Neural cell (in vitro differentiated cells): ENCODE results near the gene RASGRP1. TPM values are rescaled to one million over a fixed set of nuclear protein-coding genes. Genes with fewer than 3 reads are reported as not detected.

Experiments
- H2AFZ ChIP-seq: fragments of 200-600, 300-800 bp; sonication (generic), shearing (Covaris generic); 2 replicates; pipeline ENCODE4 v1.6.0; 2014; ENCODE audit warnings: low read depth, mild to moderate bottlenecking, antibody characterized with exemption, low read length, moderate library complexity
- H3F3A ChIP-seq: fragments of 200-600 bp; shearing (Covaris generic); 2 replicates; pipeline ENCODE4 v1.6.1; 2016; ENCODE audit warnings: mild to moderate bottlenecking, moderate library complexity, mixed read lengths, antibody characterized with exemption, low read length; ENCODE audit not compliant: insufficient read depth, poor library complexity, severe bottlenecking
- H3K27ac ChIP-seq: fragments of 200-600, 300-800 bp; sonication (generic), shearing (Covaris generic); 2 replicates; pipeline ENCODE4 v1.5.1; 2014; ENCODE audit warnings: mild to moderate bottlenecking, low read length, moderate library complexity
- H3K27me3 ChIP-seq: fragments of 300-800, 200-600 bp; sonication (generic), shearing (Covaris generic); 2 replicates; pipeline ENCODE4 v1.6.0; 2014; ENCODE audit warnings: mild to moderate bottlenecking, low read depth, low read length, moderate library complexity; ENCODE audit not compliant: insufficient read depth
- H3K36me3 ChIP-seq: fragments of 300-800, 200-600 bp; sonication (generic), shearing (Covaris generic); 2 replicates; pipeline ENCODE4 v1.5.1; 2014; ENCODE audit warnings: mild to moderate bottlenecking, antibody characterized with exemption, low read length, moderate library complexity; ENCODE audit not compliant: insufficient read depth
- H3K4me2 ChIP-seq: fragments of 300-800, 200-600 bp; sonication (generic), shearing (Covaris generic); 2 replicates; pipeline ENCODE4 v1.6.0; 2014; ENCODE audit warnings: mild to moderate bottlenecking, low read length
- H3K4me3 ChIP-seq: fragments of 300-800, 200-600 bp; sonication (generic), shearing (Covaris generic); 2 replicates; pipeline ENCODE4 v1.5.1; 2014; ENCODE audit warnings: mild to moderate bottlenecking, low read length, moderate library complexity
- H3K79me2 ChIP-seq: fragments of 200-600 bp; shearing (Covaris generic); replicated peaks from 2 replicates; pipeline ENCODE4 v1.6.0; 2014; ENCODE audit warnings: mild to moderate bottlenecking, low read length, moderate library complexity; ENCODE audit not compliant: insufficient read depth
- H3K9ac ChIP-seq: fragments of 300-800, 200-600 bp; sonication (generic), shearing (Covaris generic); 2 replicates; pipeline ENCODE4 v1.6.1; 2016; ENCODE audit warnings: mild to moderate bottlenecking, low read length, mixed read lengths
- H3K9me2 ChIP-seq: fragments of 200-600 bp; shearing (Covaris generic); 2 replicates; pipeline ENCODE4 v1.6.1; 2016; ENCODE audit warnings: mild to moderate bottlenecking, low read length, mixed read lengths; ENCODE audit not compliant: insufficient read depth
- H3K9me3 ChIP-seq: fragments of 200-600, 300-800 bp; sonication (generic), shearing (Covaris generic); 2 replicates; pipeline ENCODE4 v1.6.1; 2016; ENCODE audit warnings: mild to moderate bottlenecking, mixed run types, low read length, moderate library complexity, mixed read lengths
- H4K20me1 ChIP-seq: fragments of 200-600 bp; shearing (Covaris generic); 2 replicates; pipeline ENCODE4 v1.6.1; 2016; ENCODE audit warnings: mild to moderate bottlenecking, mixed run types; ENCODE audit not compliant: insufficient read depth
- CTCF ChIP-seq: fragments of 450-650 bp; IDR thresholded peaks from 2 replicates; pipeline ENCODE4 v1.5.1; 2014; ENCODE audit warnings: antibody characterized with exemption, mild to moderate bottlenecking, moderate library complexity; ENCODE audit not compliant: poor library complexity, severe bottlenecking
- EP300 ChIP-seq: fragments of 450-650 bp; conservative IDR thresholded peaks from 2 replicates; pipeline ENCODE4 v1.6.1; 2014; ENCODE audit warnings: antibody characterized with exemption, mild to moderate bottlenecking, moderate library complexity; ENCODE audit not compliant: poor library complexity, severe bottlenecking
- EZH2 ChIP-seq: fragments of 200-600, 300-800 bp; shearing (Covaris generic), sonication (generic); IDR thresholded peaks from 2 replicates; pipeline ENCODE4 v1.6.1; 2014; ENCODE audit warnings: antibody characterized with exemption, low read length, borderline replicate concordance, mild to moderate bottlenecking; ENCODE audit not compliant: insufficient read depth, poor library complexity, severe bottlenecking
- MXI1 ChIP-seq: fragments of 450-650 bp; conservative IDR thresholded peaks from 2 replicates; pipeline ENCODE4 v1.6.1; 2014; ENCODE audit warnings: antibody characterized with exemption, mild to moderate bottlenecking; ENCODE audit not compliant: poor library complexity, severe bottlenecking
- POLR2AphosphoS5 ChIP-seq: IDR thresholded peaks from 2 replicates; pipeline ENCODE4 v1.6.1; 2012
- RAD21 ChIP-seq: fragments of 450-650 bp; conservative IDR thresholded peaks from 2 replicates; pipeline ENCODE4 v1.6.1; 2014; ENCODE audit warnings: antibody characterized with exemption, mild to moderate bottlenecking, moderate library complexity
- REST ChIP-seq: IDR thresholded peaks from 2 replicates; pipeline ENCODE4 v1.6.1; 2012; ENCODE audit warnings: borderline replicate concordance
- SMC3 ChIP-seq: fragments of 450-650 bp; conservative IDR thresholded peaks from 2 replicates; pipeline ENCODE4 v1.6.1; 2014; ENCODE audit warnings: antibody characterized with exemption, mild to moderate bottlenecking, moderate library complexity; ENCODE audit not compliant: poor library complexity
- TAF1 ChIP-seq: IDR thresholded peaks from 2 replicates; pipeline ENCODE4 v1.6.1; 2012; ENCODE audit warnings: low read depth
- polyA plus RNA-seq: library from polyadenylated mRNA; depleted of rRNA; stranded (reverse); fragments of >200 nt; gene quantifications from 2 replicates; pipeline ENCODE4 v1.2.3, GENCODE V29; 2014

The RASGRP1 gene
- polyA plus RNA-seq, 1 donor from 2014 or later = 3.1 TPM

- no peaks in the 10 kb centered on the region for H4K20me1 ChIP-seq
- H3K79me2 ChIP-seq = no peaks in the 10 kb centered on the region
- no peaks in the 10 kb centered on the region for H3K9me2 ChIP-seq
- H3F3A ChIP-seq = no peaks in the 10 kb centered on the region
- no peak overlapping the region for H3K27ac ChIP-seq
- no peaks in the 10 kb centered on the region for H3K27me3 ChIP-seq
- no peaks in the 10 kb centered on the region for H3K9me3 ChIP-seq
- H3K9ac ChIP-seq = no peak overlapping the region
- TF ChIP-seq TAF1 = no peak
- no peak overlapping the region for H3K4me2 ChIP-seq
- no peak overlapping the region for H3K4me3 ChIP-seq
- H3K36me3 ChIP-seq = no peaks in the 10 kb centered on the region
- no peak overlapping the region for H2AFZ ChIP-seq
Measured at GRCh38 chr15:38536201-38536676, 28.4 kb downstream of the RASGRP1 start.

- Histone ChIP-seq H3K27me3 (no peaks in the 10 kb centered on the region), H3K79me2 (no peaks in the 10 kb centered on the region), H3K36me3 (no peaks in the 10 kb centered on the region), H3K4me3 (no peak overlapping the region), H3K9me3 (no peaks in the 10 kb centered on the region), H3K27ac (no peak overlapping the region), H2AFZ (no peak overlapping the region), H3K4me2 (no peak overlapping the region), H3K9me2 (no peaks in the 10 kb centered on the region), H3F3A (no peaks in the 10 kb centered on the region), H4K20me1 (no peaks in the 10 kb centered on the region), H3K9ac (no peak overlapping the region)
- TF ChIP-seq EP300 (no peak), REST (no peak), SMC3 (no peak), TAF1 (no peak), POLR2AphosphoS5 (no peak), MXI1 (no peak), CTCF (no peak), EZH2 (no peak), RAD21 (no peak)
Measured at GRCh38 chr15:38535491-38536200, 29.0 kb downstream of the RASGRP1 start.

- H2AFZ ChIP-seq = no peak overlapping the region
- H3K4me2 ChIP-seq = no peak overlapping the region
- H3F3A ChIP-seq = no peaks in the 10 kb centered on the region
- no peak overlapping the region for H3K9ac ChIP-seq
- no peaks in the 10 kb centered on the region for H3K9me2 ChIP-seq
- no peak overlapping the region for H3K4me3 ChIP-seq
- no peaks in the 10 kb centered on the region for H3K27me3 ChIP-seq
- no peak overlapping the region for H3K27ac ChIP-seq
- H3K36me3 ChIP-seq = no peaks in the 10 kb centered on the region
- no peaks in the 10 kb centered on the region for H3K79me2 ChIP-seq
- no peaks in the 10 kb centered on the region for H3K9me3 ChIP-seq
- no peaks in the 10 kb centered on the region for H4K20me1 ChIP-seq
- TF ChIP-seq RAD21 (no peak), TAF1 (no peak), SMC3 (no peak), EZH2 (no peak), CTCF (no peak), POLR2AphosphoS5 (no peak), EP300 (no peak), REST (no peak), MXI1 (no peak)
Measured at GRCh38 chr15:38534691-38535090, 29.9 kb downstream of the RASGRP1 start.
